ENCODE results near the gene C1QC.
"Not testable (repeated sequence)": the region's sequence is repeated elsewhere in the genome, so short reads cannot be mapped to it uniquely, and the experiment has no call there.

- not testable (repeated sequence) for TF ChIP-seq CTCF, POLR2A, EP300 (IDR thresholded peaks at IDR 0.05)
Observed at GRCh38 chr1:22668840-22669239, 25.4 kb downstream of the C1QC start.
